Stomach (tissue), 19 donors: Measurements from ENCODE around the gene RARG. TPM values are rescaled to one million over a fixed set of nuclear protein-coding genes. Genes with fewer than 3 reads are reported as not detected.
A peak's percentile ranks its signal among the peaks of the same experiment; 100 is the strongest.

Experiments used
- DNase-seq, 2 donors: peaks; one replicate each; pipeline versions ENCODE4 v3.0.0 to v3.0.0-alpha.2; 2013 to 2019
- H3K27ac ChIP-seq, 5 donors: fragments of 200-600 bp in 4 of 5; sonication (generic) in 4 of 5; one replicate each; pipeline ENCODE4 v1.5.1; 2013 to 2019; ENCODE audit warnings: mild to moderate bottlenecking in 1 of 5, moderate library complexity in 1 of 5
- H3K27me3 ChIP-seq, 3 donors: fragments of 200-600 bp; sonication (generic); one replicate each; pipeline ENCODE4 v1.5.1; 2017 to 2019; ENCODE audit warnings: mixed run types in 1 of 3
- H3K36me3 ChIP-seq, 4 donors: fragments of 200-600 bp; sonication (generic); 1 replicate in 3 of 4; 2 replicates in 1 of 4; pipeline ENCODE4 v1.5.1; 2016 to 2019
- H3K4me1 ChIP-seq, 4 donors: fragments of 200-600 bp; sonication (generic); one replicate each; pipeline ENCODE4 v1.5.1; 2016 to 2019
- H3K4me3 ChIP-seq, 4 donors: fragments of 200-600 bp; sonication (generic) in 3 of 4; one replicate each; pipeline ENCODE4 v1.5.1; 2016 to 2019; ENCODE audit warnings: mild to moderate bottlenecking in 1 of 4
- H3K9me3 ChIP-seq, 4 donors: fragments of 200-600 bp; sonication (generic); one replicate each; pipeline ENCODE4 v1.5.1; 2016 to 2019
- EP300 ChIP-seq: sonication (generic); formaldehyde crosslinking; IDR thresholded peaks from one replicate; pipeline ENCODE4 v1.6.1; 2017; ENCODE audit warnings: antibody characterized with exemption
- POLR2A ChIP-seq, 4 donors: fragments of 450-650 bp; IDR thresholded peaks; one replicate each; pipeline ENCODE4 v1.6.1; 2016; ENCODE audit warnings: antibody characterized with exemption in 4 of 4, control low read depth in 2 of 4, mild to moderate bottlenecking in 1 of 4, moderate library complexity in 1 of 4
- POLR2AphosphoS5 ChIP-seq, 3 donors: sonication (generic); formaldehyde crosslinking; IDR thresholded peaks; one replicate each; pipeline ENCODE4 v1.6.1; 2016; ENCODE audit warnings: antibody characterized with exemption in 3 of 3
- WGBS, 5 donors: extraction: QIAGEN DNeasy Blood & Tissue Kit in 3 of 5; methylation state at CpG; one replicate each; pipeline versions ENCODE4 v1.1.5 to v1.1.7; 2013 to 2018; 5-methylcytosine and 5-hydroxymethylcytosine counted together
- intact Hi-C: fragments of 100-400 bp; cut with DNase I; formaldehyde crosslinking; loops from one replicate; pipeline ENCODE4 v1.15.1; 2023; ENCODE audit warnings: low total_unique reads
- long read RNA-seq, 10 donors: transcript quantifications; one replicate each; lab custom pipeline, GENCODE V29; 2026
- polyA plus RNA-seq, 3 donors: library from polyadenylated mRNA; stranded (reverse); fragments of 200-250 nt; gene quantifications; one replicate each; pipeline ENCODE4 v1.2.3, GENCODE V29; 2013
- total RNA-seq, 5 donors: library from RNA; depleted of rRNA; stranded (reverse); fragments of >200 nt; gene quantifications; one replicate each; pipeline versions ENCODE4 v1.1.0 to v1.2.3, GENCODE V29; 2014 to 2016
- TF ChIP-seq, protein P1 (sequence below), 7 experiments: fragments of 450-650 bp in 4 of 7; fragments of 200-600 bp in 3 of 7; sonication (generic) in 3 of 7; IDR thresholded peaks; one replicate each; pipeline ENCODE4 v1.5.1; 2016 to 2019; ENCODE audit warnings: antibody characterized with exemption in 7 of 7, control low read depth in 2 of 7, mild to moderate bottlenecking in 1 of 7
- donor health status: healthy with polysubstance abuse.
- donor health status: Bipolar disorder and iron deficiency.
- donor health status: healthy.

The RARG gene
- total RNA-seq, result 10 to 100 TPM in 2 of 5 donors, 1 to 10 TPM in 3; 2.0 to 26.5 (median 9.5) TPM
- polyA plus RNA-seq, result 10 to 100 TPM in 1 of 3 donors, 1 to 10 TPM in 2; 4.9 to 37.7 (median 9.6) TPM
- long read RNA-seq, donor 1, partial matches to known transcripts, result 0 of 5 reads
- long read RNA-seq, donor 1, other reads (novel, unspliced or antisense), result 0 of 5 reads
- long read RNA-seq, donor 2, partial matches to known transcripts, result 0 of 4 reads
- long read RNA-seq, donor 2, other reads (novel, unspliced or antisense), result 0 of 4 reads
- long read RNA-seq, donor 3, partial matches to known transcripts, result 0 of 4 reads
- long read RNA-seq, donor 3, other reads (novel, unspliced or antisense), result 0 of 4 reads
- long read RNA-seq, donor 4, partial matches to known transcripts, result 0 of 1 reads
- long read RNA-seq, donor 4, other reads (novel, unspliced or antisense), result 0 of 1 reads
- long read RNA-seq, donor 5, partial matches to known transcripts, result 14 of 19 reads
- long read RNA-seq, donor 5, other reads (novel, unspliced or antisense), result 0 of 19 reads
- long read RNA-seq, donor 6, partial matches to known transcripts, result 0 of 4 reads
- long read RNA-seq, donor 6, other reads (novel, unspliced or antisense), result 0 of 4 reads
- long read RNA-seq, donor 7, partial matches to known transcripts, result 9 of 10 reads
- long read RNA-seq, donor 7, other reads (novel, unspliced or antisense), result 0 of 10 reads
- long read RNA-seq, donor 8, partial matches to known transcripts, result 0 of 4 reads
- long read RNA-seq, donor 8, other reads (novel, unspliced or antisense), result 0 of 4 reads
- long read RNA-seq, donor 9, partial matches to known transcripts, result 0 of 2 reads
- long read RNA-seq, donor 9, other reads (novel, unspliced or antisense), result 0 of 2 reads
- long read RNA-seq, donor 10, partial matches to known transcripts, result 0 of 1 reads
- long read RNA-seq, donor 10, other reads (novel, unspliced or antisense), result 0 of 1 reads

DNA sequence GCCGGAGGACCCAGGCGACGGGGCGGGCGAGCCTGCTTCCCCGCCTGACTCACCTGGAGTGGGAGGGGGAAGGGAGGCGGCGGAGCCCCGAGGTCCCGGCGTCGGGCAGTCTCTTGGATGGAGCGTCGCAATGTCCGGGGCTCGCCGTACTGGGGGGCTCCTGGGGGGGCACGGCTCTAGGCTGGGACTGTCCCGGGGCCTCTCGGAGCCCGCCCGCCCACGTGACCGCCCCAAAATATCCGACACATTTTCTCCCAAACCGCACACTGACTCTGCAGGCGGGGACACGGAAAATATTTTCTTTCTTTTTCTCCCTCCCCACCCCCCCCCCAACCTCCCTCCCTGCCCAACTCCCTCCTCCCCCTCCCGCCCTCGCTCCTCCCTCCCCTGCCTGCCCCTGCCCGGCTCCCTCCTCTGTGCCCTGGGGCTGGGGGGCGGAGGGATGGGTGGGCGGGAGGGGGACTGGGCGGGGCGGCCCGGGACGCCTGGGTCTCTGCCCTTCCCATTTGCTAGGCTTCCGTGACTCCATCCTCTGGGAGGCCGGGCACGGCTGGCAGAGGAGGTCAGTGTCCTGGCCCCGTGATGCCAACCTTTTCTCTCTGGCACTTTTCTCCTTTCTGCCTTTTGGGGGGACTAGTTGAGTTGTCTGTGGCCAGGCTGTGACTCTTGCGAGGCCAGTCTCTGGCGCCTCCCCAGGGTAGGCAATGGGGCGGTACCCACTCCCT, at the start of gene RARG:
RARG (minus strand) TSS at position 289 of the 725 bp plus-strand sequence. CDS start 4,664 bp downstream, outside the sequence.
- Histone ChIP-seq H3K27ac (peak within 1 kb of the TSS; percentile 78 to 90 (median 89)), H3K9me3 (no peaks in the 10 kb centered on the region), H3K27me3 (peaks cover 0 to 12% (median 0%) of the 10 kb centered on the region in 3 donors), H3K4me3 (peak within 1 kb of the TSS; percentile 57 to 73 (median 66)), H3K4me1 (peaks cover 28 to 62% (median 51%) of the 10 kb centered on the region in 4 donors), H3K36me3 (peaks cover 6 to 14% (median 10%) of the 10 kb centered on the region in 4 donors)
- intact Hi-C loops, result no loop called here
- 0 to 1% (median 0%) methylated on average over 26 to 43 of the region's 44 CpGs for WGBS, 5 donors
- DNase-seq, result peak; percentile 63 to 84
- peak in 2 of 3 donors; percentile 39 to 52 for TF ChIP-seq POLR2AphosphoS5 (IDR thresholded peaks at IDR 0.05)
- TF ChIP-seq EP300, result no peak

GRCh38 chr12:53279888-53280498, 48.0 kb upstream of the RARG start:
- Histone ChIP-seq H3K4me1 (no peaks in the 10 kb centered on the region), H3K27ac (no peak overlapping the region), H3K4me3 (no peak overlapping the region), H3K9me3 (no peaks in the 10 kb centered on the region), H3K27me3 (no peaks in the 10 kb centered on the region), H3K36me3 (peaks cover 0 to 43% (median 0%) of the 10 kb centered on the region in 4 donors)
- DNase-seq, result peak in 1 of 2 donors; percentile 44
- WGBS, 5 donors, result 79 to 88% (median 84%) methylated on average over 9 of the region's 9 CpGs
- TF ChIP-seq EP300 (no peak), POLR2A (IDR thresholded peaks at IDR 0.05) (no peak), POLR2AphosphoS5 (IDR thresholded peaks at IDR 0.05) (no peak)
- TF ChIP-seq, protein P1, sequence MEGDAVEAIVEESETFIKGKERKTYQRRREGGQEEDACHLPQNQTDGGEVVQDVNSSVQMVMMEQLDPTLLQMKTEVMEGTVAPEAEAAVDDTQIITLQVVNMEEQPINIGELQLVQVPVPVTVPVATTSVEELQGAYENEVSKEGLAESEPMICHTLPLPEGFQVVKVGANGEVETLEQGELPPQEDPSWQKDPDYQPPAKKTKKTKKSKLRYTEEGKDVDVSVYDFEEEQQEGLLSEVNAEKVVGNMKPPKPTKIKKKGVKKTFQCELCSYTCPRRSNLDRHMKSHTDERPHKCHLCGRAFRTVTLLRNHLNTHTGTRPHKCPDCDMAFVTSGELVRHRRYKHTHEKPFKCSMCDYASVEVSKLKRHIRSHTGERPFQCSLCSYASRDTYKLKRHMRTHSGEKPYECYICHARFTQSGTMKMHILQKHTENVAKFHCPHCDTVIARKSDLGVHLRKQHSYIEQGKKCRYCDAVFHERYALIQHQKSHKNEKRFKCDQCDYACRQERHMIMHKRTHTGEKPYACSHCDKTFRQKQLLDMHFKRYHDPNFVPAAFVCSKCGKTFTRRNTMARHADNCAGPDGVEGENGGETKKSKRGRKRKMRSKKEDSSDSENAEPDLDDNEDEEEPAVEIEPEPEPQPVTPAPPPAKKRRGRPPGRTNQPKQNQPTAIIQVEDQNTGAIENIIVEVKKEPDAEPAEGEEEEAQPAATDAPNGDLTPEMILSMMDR (IDR thresholded peaks at IDR 0.05), result no peak
- intact Hi-C loops, result loop anchor here (10.0 kb wide), 1 partner anchor 65 kb away; no protein-coding TSS in a partner anchor

DNA sequence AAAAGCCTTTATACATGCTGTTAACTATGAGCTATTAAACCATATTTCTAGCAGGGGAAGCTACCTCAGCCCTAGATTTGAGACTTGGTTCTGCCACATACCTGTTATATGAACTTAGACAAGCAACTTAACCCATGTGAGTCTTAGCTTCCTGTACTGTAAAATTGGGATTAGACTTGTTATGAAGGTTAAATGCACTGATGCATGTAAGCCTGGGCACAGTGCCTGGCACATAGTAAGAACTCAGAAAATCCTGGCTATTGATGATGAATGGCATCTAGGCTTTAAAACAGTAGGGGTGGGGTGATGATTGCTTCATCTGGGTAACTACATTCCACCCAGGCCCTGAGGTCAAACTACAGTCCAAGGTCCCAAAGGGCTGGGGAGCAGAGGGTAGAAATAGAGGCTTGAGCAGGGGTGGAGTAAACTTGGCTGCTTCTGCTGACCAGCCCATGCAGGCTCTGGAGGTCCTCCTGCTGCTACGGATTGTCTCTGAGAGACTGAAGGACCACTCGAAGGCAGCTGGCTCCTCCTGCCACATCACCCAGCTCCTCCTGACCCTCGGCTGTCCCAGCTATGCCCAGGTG, 47.4 kb upstream of the RARG start:
- Histone ChIP-seq H3K4me1 (no peaks in the 10 kb centered on the region), H3K36me3 (peaks cover 0 to 45% (median 0%) of the 10 kb centered on the region in 4 donors), H3K9me3 (no peaks in the 10 kb centered on the region), H3K27ac (no peak overlapping the region), H3K27me3 (no peaks in the 10 kb centered on the region), H3K4me3 (no peak overlapping the region)
- no peak for TF ChIP-seq POLR2A (IDR thresholded peaks at IDR 0.05)
- TF ChIP-seq EP300, result no peak
- TF ChIP-seq, protein P1 (IDR thresholded peaks at IDR 0.05), result no peak
- TF ChIP-seq POLR2AphosphoS5 (IDR thresholded peaks at IDR 0.05), result no peak
- DNase-seq, result no peak
- intact Hi-C loops, result no loop called here
- WGBS, 5 donors, result 71 to 100% (median 84%) methylated on average over 2 to 3 of the region's 3 CpGs

DNA sequence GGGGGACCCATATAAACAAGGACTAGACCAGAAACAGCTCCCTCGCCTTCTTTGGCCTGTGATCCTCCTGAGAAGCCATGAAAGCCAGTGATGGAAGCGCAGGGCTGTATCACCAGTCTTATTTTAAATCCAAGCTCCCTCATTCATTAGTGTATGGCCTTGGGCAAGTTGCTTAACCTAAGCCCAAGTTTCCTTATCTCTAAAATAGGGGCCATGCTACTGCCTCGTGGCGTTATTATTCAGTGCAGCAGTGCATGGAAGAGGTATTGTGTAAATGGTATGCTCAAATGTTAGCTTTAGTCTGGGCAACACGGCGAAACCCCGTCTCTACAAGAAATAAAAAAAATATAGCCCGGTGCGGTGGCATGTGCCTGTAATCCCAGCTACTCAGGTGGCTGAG, 46.0 kb upstream of the RARG start:
- no peak overlapping the region for H3K27ac ChIP-seq
- TF ChIP-seq, protein P1 (IDR thresholded peaks at IDR 0.05), result no peak
- no peak for TF ChIP-seq POLR2AphosphoS5 (IDR thresholded peaks at IDR 0.05)
- TF ChIP-seq POLR2A (IDR thresholded peaks at IDR 0.05), result no peak
- TF ChIP-seq EP300, result no peak
- no peak overlapping the region for H3K4me3 ChIP-seq
- peaks cover 0 to 38% (median 0%) of the 10 kb centered on the region in 4 donors for H3K36me3 ChIP-seq
- no peaks in the 10 kb centered on the region for H3K9me3 ChIP-seq
- H3K27me3 ChIP-seq, result no peaks in the 10 kb centered on the region
- WGBS, 5 donors, result 63 to 92% (median 72%) methylated on average over 9 of the region's 9 CpGs
- H3K4me1 ChIP-seq, result no peaks in the 10 kb centered on the region
- DNase-seq, result peak in 1 of 2 donors; percentile 40
- intact Hi-C loops, result no loop called here
